GM19035 (cell line): ENCODE data around the gene LHX5.
A peak's percentile ranks its signal among the peaks of the same experiment; 100 is the strongest.

Source experiments
- ATAC-seq: cut with Tn5 transposase; IDR thresholded peaks from one replicate; pipeline ENCODE4 v1.9.1; 2021; ENCODE audit not compliant: unreplicated experiment

The LHX5 gene

GRCh38 chr12:113440947-113441782, 30.5 kb downstream of the LHX5 start:
- no peak for ATAC-seq

- no peak for ATAC-seq
Measured at GRCh38 chr12:113440336-113440735, 31.3 kb downstream of the LHX5 start.

GRCh38 chr12:113439606-113440030, 32.1 kb downstream of the LHX5 start:
- ATAC-seq, result no peak

GRCh38 chr12:113439301-113439597, 32.4 kb downstream of the LHX5 start:
- ATAC-seq, result no peak

- no peak for ATAC-seq
Measured at GRCh38 chr12:113438523-113439300, 33.0 kb downstream of the LHX5 start.

- no peak for ATAC-seq
Measured at GRCh38 chr12:113437729-113438100, 34.0 kb downstream of the LHX5 start.

- ATAC-seq, result no peak
Measured at GRCh38 chr12:113436993-113437728, 34.5 kb downstream of the LHX5 start.

GRCh38 chr12:113436586-113436985, 35.1 kb downstream of the LHX5 start:
- ATAC-seq, result no peak

GRCh38 chr12:113435367-113435766, 36.3 kb downstream of the LHX5 start:
- ATAC-seq, result no peak

- ATAC-seq, result no peak
Measured at GRCh38 chr12:113432986-113433385, 38.7 kb downstream of the LHX5 start.

- ATAC-seq, result no peak
Measured at GRCh38 chr12:113428482-113428881, 43.2 kb downstream of the LHX5 start.

GRCh38 chr12:113427882-113428281, 43.8 kb downstream of the LHX5 start:
- ATAC-seq, result no peak

- ATAC-seq, result no peak
Measured at GRCh38 chr12:113425960-113426453, 45.7 kb downstream of the LHX5 start.

- ATAC-seq, result no peak
Measured at GRCh38 chr12:113424915-113425823, 46.5 kb downstream of the LHX5 start.

GRCh38 chr12:113424456-113424855, 47.2 kb downstream of the LHX5 start:
- no peak for ATAC-seq

- ATAC-seq, result no peak
Measured at GRCh38 chr12:113422886-113423669, 48.6 kb downstream of the LHX5 start.

- ATAC-seq, result peak; percentile 78
Measured at GRCh38 chr12:113422030-113422885, 49.4 kb downstream of the LHX5 start, which contains the start of gene SDSL. SDSL (plus strand) TSS chr12:113422380; CDS start chr12:113427983, 5,603 bp downstream.

GRCh38 chr12:113420996-113421595, 50.6 kb downstream of the LHX5 start:
- no peak for ATAC-seq
